ENCODE measurements around the gene B9D2.

DNA sequence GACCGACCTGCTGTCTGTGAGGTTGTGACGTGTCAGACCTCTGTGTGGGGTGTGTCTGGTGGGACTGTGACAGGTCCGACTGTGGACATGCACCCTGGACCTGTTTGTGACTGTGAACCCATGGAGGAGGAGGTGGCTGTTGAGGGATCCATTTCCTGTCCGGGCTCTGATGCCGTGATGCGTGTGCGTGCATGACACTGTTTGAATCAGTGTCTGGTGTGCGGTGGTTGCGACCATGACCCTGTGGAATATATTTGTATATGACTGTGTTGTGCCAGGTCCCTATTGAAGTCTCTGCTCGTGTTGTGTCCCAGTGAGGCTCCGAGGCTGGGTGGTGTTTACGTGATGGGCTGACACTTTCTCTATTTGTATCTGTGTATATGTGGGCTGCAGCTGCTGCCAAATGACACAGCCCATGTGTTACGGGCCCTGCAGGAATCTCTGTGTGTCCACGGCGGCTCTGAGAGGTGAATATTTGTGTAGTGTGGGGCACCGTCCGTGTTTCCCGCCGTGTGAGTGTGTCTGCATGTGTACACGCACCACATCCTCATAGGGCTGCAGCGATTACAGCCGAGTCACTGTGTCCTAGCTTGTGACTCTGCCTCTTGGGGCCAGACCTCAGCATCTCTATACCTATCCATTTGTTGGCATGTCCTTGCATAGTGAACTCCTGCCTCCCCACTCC lies 35.6 kb downstream of the B9D2 start:
- no peak for TF ChIP-seq RARB (CRISPR knock-in tag; IDR thresholded peaks at IDR 0.05)
- TF ChIP-seq, protein P1, sequence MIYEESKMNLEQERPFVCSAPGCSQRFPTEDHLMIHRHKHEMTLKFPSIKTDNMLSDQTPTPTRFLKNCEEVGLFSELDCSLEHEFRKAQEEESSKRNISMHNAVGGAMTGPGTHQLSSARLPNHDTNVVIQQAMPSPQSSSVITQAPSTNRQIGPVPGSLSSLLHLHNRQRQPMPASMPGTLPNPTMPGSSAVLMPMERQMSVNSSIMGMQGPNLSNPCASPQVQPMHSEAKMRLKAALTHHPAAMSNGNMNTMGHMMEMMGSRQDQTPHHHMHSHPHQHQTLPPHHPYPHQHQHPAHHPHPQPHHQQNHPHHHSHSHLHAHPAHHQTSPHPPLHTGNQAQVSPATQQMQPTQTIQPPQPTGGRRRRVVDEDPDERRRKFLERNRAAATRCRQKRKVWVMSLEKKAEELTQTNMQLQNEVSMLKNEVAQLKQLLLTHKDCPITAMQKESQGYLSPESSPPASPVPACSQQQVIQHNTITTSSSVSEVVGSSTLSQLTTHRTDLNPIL (CRISPR knock-in tag; IDR thresholded peaks at IDR 0.05; ENCODE audit: low read depth) = no peak

All from SK-N-SH treated with all-trans-retinoic acid at 6 μM for 48 hours (cell line).